HG03565 (cell line): ENCODE data around the gene HEG1.

Experiments used
- ATAC-seq: cut with Tn5 transposase; IDR thresholded peaks from one replicate; pipeline ENCODE4 v1.9.1; 2021; ENCODE audit warnings: mild to moderate bottlenecking, moderate library complexity; ENCODE audit not compliant: unreplicated experiment

HEG1 gene

GRCh38 chr3:124998247-124998630, 57.6 kb downstream of the HEG1 start:
- no peak for ATAC-seq

DNA sequence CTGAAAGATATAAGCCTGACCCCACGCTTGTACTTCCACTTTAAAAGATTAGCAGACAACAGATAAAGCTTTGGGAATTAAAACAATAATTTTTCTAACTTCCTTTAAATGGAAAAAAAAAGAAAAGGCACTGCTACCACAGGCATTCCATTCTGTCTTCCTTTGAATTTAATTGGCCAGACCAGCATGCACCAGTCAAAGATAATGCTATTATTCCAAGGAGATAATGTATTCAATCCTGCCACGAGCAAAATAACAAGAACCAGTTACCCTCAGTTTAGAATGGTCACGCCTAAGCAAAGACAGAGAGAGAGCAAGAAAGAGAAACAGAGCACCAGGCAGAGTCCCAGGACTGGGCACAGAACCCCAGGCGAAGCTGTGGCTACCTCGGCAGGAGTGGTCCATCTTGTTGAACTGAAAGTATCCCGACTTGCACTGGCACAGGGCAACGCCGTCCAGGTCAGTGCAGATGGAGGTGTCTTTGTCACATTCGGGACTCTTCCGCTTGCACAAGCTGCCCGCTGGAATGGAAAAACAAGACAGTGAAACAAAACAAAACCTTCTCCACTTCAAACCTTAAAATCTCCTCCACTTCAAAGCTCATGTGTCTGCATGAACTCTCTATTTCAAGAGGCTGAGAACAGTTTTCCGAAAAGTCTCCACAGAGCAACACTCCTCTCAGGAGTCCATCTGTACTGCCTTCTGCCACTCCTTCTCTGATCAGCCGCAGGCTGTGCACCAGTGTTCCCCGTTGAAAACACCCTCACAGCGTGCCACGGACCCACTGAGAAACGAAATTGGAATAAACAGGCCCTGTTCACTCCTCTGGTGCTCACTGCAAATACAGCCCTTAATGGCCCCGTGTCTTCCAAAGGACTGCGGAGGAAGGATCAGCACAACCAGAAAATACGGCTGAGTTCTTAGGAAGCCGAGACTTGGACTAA, 58.2 kb downstream of the HEG1 start:
- ATAC-seq = no peak

GRCh38 chr3:124995460-124995994, 60.3 kb downstream of the HEG1 start:
- no peak for ATAC-seq

- no peak for ATAC-seq
These were observed 62.3 kb downstream of the HEG1 start for GRCh38 chr3:124993466-124993865.

DNA sequence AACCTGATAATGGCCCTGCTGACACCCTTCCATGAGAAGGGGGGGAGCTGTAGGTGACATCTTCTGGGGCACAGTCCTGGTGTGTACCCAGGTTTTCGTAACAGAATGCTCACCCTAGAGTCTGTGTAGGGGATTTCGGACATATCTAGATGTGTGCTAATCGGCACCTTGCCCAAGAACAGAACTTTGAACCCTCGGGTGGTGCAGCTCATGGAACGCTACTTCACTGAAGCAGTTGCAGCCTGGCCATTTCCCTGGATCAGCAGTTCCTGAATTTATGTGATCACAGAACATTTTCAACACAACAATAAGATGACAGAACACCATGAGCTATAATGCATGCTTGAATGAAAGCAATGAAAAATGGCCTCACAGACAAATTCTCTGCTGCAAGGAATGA, 63.8 kb downstream of the HEG1 start:
- ATAC-seq = no peak

DNA sequence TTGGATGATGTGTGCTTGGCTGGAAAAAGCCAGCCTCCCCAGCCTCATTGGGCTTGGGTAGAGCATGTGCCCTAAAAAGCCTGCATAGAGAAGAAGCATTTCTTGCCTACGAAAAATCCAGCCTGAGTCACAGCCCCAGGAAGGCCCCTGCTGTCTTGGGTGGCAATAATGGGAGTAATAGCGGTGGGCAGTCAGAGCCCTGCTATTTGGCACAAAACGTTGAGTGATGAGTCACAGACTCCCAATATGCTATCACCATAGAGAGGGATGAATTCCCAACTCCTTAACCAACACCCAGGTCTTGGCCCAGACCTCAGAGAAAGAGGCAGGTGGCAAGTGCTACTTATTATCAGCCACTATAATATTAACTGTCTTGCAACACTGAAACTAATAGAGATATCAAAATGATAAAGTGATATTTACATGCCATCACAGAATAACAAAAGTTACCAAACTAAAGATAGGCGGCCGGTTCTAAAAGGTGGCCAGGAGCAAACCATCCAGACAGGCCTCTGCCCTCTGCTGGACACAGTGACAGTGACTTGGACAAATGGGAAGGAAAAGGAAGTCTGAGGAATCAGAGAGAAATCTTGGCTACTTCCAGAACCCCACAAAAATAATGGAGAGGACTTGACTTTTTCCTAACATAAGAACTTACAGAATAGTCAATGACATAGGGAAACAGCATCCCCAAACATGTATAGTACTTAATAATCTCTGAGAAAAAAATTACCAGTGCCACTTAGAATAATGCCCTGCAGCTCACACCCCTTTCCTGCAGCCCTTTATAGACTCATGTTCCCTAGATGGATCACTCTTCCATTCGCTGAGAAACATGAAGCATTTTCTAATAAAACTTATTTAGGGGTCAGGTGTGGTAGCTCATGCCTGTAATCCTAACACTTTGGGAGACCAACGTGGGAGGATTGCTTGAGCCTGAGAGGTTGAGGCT, 69.3 kb downstream of the HEG1 start:
- ATAC-seq = no peak

DNA sequence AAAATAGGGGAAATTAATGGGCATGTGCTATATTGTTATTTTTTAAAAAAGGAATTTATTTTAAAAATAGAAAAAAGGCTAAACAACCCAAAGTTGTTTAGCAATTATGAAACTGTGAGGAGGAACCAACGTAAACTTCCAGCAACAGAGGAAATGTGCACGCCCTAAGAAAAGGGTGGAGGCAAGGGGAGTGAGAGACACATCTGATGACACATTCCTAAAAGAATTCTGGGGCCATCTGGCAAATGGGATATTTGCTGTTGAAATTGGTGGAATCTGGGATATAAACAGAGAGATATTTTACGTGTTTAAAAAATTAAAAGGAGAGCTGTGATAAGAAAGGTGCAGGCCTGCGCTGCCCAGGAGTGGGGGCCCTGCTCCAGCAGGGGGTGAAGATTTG, 70.4 kb downstream of the HEG1 start:
- no peak for ATAC-seq

DNA sequence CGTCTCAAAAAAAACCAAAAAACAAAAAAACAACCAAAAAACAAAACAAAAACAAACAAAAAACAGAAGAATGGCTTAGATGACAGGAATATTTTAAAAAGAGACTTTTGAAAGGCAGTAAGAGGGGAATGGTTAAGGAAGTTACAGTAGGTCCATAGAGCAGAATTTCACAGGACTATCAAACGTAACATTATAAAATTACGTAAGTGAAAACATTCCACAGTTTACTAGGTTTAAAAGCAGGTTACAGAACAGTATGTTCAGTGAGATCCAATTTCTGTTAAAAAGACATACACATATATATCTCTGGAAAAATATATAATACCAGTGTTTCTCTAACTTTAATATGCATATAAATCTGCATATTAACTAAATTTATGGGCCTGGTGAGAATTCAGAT, 71.0 kb downstream of the HEG1 start:
- ATAC-seq = no peak

GRCh38 chr3:124982855-124983254, 72.9 kb downstream of the HEG1 start:
- ATAC-seq = no peak

DNA sequence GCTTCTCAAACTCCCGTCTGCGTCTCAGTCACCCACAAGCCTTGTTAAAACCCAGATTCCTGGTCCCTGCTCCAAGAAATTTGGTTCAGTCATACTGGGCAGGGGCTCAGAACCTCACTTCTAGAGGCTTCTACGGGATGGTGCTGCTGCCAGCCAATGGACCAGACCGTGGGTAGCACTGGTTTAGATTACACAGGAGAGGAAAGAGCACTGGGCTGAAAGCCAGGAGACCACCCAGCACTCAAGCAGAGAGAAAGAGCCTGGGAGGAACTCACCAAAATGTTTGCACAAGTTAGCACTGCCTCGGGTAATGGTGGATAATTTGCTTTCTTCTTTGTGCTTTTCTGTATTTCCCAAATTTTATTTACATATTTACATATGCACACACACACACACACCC, 74.3 kb downstream of the HEG1 start:
- ATAC-seq = no peak

DNA sequence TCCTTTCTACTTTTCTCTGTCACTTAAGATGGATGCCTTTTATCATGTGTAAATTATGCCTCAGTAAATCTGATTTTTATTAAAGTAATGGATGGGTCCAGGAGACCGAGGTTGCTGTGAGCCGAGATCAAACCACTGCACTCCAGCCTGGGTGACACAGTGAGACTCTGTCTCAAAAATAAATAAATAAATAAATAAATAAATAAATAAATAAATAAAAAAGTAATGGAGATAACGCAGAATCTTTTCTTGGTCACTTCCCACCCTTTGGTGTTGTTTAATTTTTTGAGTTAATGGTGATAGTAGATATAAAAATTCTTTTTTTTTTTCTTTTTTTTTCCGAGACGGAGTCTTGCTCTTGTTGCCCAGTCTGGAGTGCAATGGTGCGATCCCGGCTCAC, 77.2 kb downstream of the HEG1 start:
- ATAC-seq = no peak

DNA sequence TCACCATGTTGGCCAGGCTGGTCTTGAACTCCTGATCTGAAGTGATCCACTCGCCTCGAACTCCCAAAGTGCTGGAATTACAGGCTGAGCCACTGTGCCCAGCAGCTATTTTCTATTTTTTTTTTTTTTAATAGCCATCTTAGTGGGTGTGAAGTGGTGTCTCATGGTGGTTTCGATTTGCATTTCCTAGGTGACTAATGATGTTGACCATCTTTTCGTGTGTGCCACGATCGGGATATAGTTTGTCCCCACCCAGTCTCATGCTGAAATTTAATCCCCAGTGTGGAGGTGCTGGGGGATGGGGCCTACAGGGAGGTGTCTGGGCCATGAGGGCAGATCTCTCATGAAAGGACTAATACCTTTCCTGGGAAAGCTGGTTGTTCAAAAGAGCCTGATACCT, 79.4 kb downstream of the HEG1 start:
- ATAC-seq = no peak

DNA sequence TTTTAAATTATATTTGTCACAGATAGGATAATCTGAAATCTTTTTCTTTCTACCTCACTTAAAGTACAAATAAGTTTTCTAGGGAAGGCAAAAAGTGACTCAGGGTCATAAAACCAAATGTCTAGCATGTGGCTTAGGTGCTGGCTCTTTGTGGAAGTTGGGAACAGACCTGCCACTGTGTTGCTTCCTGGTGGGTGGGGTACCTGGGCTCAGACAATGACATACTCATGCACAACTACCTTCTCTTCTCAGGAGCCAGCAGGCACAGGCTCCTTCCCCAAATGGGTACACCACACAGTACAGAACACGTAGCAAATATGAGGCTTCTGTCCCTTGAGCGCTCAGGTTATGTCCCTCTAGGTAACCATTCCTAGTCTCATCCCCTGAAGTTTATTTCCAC, 81.1 kb downstream of the HEG1 start:
- no peak for ATAC-seq

GRCh38 chr3:124973290-124973689, 82.5 kb downstream of the HEG1 start:
- no peak for ATAC-seq

- ATAC-seq = no peak
These were observed 83.3 kb downstream of the HEG1 start for GRCh38 chr3:124972457-124972856.

DNA sequence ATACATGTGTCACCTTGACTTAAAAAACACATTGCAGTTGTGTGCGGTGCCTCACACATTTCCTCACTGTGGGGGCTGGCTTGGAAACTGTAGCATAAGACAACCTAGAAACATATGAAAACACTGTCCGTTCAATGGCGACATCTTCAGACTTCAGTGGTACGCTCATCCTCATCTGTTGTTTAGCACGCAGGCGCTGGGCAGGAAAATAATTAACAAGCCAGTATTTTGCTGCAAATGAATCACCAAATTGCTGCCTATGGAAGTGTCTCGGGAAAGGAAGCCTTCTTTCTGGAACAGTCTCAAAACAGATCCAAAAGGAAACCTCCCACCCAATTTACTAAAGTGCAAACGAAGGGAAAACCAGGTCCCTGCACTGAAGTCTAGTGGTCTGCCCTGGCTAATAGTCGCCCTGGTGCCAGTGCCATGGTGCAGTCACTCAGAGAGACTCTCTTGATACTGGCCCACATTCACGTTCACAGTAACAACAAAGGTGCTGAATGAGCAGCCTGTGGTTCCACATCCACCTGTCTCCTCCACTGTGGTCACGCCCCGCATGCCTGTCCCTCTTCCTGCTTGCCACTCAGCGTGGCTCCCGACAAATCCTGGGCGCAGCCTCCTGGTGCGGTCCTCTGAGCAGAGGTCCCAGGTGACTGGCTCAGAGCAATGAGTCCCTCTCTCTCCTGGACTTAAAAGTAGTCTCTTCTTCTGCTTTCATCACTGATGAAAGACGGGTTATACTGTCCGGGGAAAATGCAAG, 85.7 kb downstream of the HEG1 start:
- ATAC-seq = no peak

GRCh38 chr3:124969190-124969589, 86.6 kb downstream of the HEG1 start:
- no peak for ATAC-seq

GRCh38 chr3:124967964-124968363, 87.8 kb downstream of the HEG1 start:
- ATAC-seq = no peak

GRCh38 chr3:124966521-124967445, 89.0 kb downstream of the HEG1 start:
- no peak for ATAC-seq

GRCh38 chr3:124965413-124965812, 90.4 kb downstream of the HEG1 start:
- ATAC-seq = no peak
